ENCODE data around the gene GLYAT. TPM values are rescaled to one million over a fixed set of nuclear protein-coding genes. Genes with fewer than 3 reads are reported as not detected.

Gene GLYAT
- total RNA-seq (ENCODE audit: low replicate concordance): not detected in 2 replicates

GRCh38 chr11:58731819-58732218 lies at the start of gene GLYAT:
GLYAT (minus strand) TSS chr11:58731943; CDS start chr11:58724496, 7,447 bp downstream.

Other genes with a start within 250 kb of the GLYAT start
- not detected in 2 replicates for gene OR5B21, start 223.8 kb downstream of the GLYAT start, total RNA-seq (ENCODE audit: low replicate concordance)
- gene LPXN, start 156.1 kb downstream of the GLYAT start, total RNA-seq (ENCODE audit: low replicate concordance): 3.6 and 13.8 TPM in 2 replicates
- gene ZFP91, start 152.9 kb downstream of the GLYAT start, total RNA-seq (ENCODE audit: low replicate concordance): 19.3 and 29.0 TPM in 2 replicates
- 0.70 and 0.90 TPM in 2 replicates for gene CNTF, start 109.3 kb downstream of the GLYAT start, total RNA-seq (ENCODE audit: low replicate concordance)
- gene GLYATL2, start 112.8 kb upstream of the GLYAT start, total RNA-seq (ENCODE audit: low replicate concordance): 0.53 TPM in 1 of 2 replicates, not detected in the other
- gene GLYATL1, start 207.5 kb upstream of the GLYAT start, total RNA-seq (ENCODE audit: low replicate concordance): 0.08 TPM in 1 of 2 replicates, not detected in the other

Data from smooth muscle cell of the coronary artery (primary cell).